CD4-positive, alpha-beta T cell (primary cell): ENCODE results near the gene CCT7. TPM values are rescaled to one million over a fixed set of nuclear protein-coding genes. Genes with fewer than 3 reads are reported as not detected.

Source experiments
- ATAC-seq: fragments of 200-7000 bp; cut with Tn5 transposase; one replicate; pipeline ENCODE4 v1.10.0; 2022; ENCODE audit warnings: mild to moderate bottlenecking; ENCODE audit not compliant: poor library complexity
- CTCF ChIA-PET: fragments of 350-600 bp; sonication (Branson Sonifier 250); formaldehyde crosslinking; loops from one replicate; lab custom pipeline; 2021; ENCODE audit warnings: antibody characterized with exemption, inconsistent platforms; lab: Charles Lee
- POLR2A ChIA-PET: fragments of 350-600 bp; sonication (Branson Sonifier 250); formaldehyde crosslinking; loops from one replicate; lab custom pipeline; 2021; ENCODE audit warnings: antibody characterized with exemption, inconsistent platforms; lab: Charles Lee
- DNase-seq, 14 experiments: peaks; one replicate each; pipeline ENCODE4 v3.0.0-alpha.2; 2013 to 2020; ENCODE audit warnings: mixed read lengths in 2 of 14
- H3K27ac ChIP-seq, 2 donors: one replicate each; pipeline versions ENCODE4 v1.5.1 to v1.7.0; 2013; ENCODE audit warnings: low read length in 2 of 2, low read depth in 1 of 2, mild to moderate bottlenecking in 1 of 2
- H3K27me3 ChIP-seq, 2 experiments: 1 replicate in 1 of 2; 2 replicates in 1 of 2; pipeline versions ENCODE4 v1.6.1 to v1.7.0; 2013; ENCODE audit warnings: low read length in 2 of 2, control low read depth in 1 of 2, mild to moderate bottlenecking in 1 of 2, moderate library complexity in 1 of 2; ENCODE audit not compliant: insufficient read depth in 2 of 2, control insufficient read depth in 1 of 2
- H3K36me3 ChIP-seq: one replicate; pipeline ENCODE4 v1.6.1; 2013; ENCODE audit warnings: low read length, control low read depth; ENCODE audit not compliant: insufficient read depth
- H3K4me1 ChIP-seq: one replicate; pipeline ENCODE4 v1.6.1; 2013; ENCODE audit warnings: low read length, control low read depth; ENCODE audit not compliant: insufficient read depth
- H3K4me3 ChIP-seq: one replicate; pipeline ENCODE4 v1.5.1; 2013; ENCODE audit warnings: mild to moderate bottlenecking, low read length, moderate library complexity
- H3K9me3 ChIP-seq, 2 experiments: 1 replicate in 1 of 2; 2 replicates in 1 of 2; pipeline versions ENCODE4 v1.6.1 to v1.7.0; 2013; ENCODE audit warnings: low read length in 2 of 2, mild to moderate bottlenecking in 2 of 2, control low read depth in 1 of 2, moderate library complexity in 1 of 2; ENCODE audit not compliant: control insufficient read depth in 1 of 2, insufficient read depth in 1 of 2
- H3K27ac Mint-ChIP-seq: one replicate; pipeline ENCODE4 v1.8.0; 2020; ENCODE audit warnings: mixed read lengths
- H3K27me3 Mint-ChIP-seq: one replicate; pipeline ENCODE4 v1.8.0; 2021; ENCODE audit warnings: mixed read lengths
- H3K36me3 Mint-ChIP-seq: one replicate; pipeline ENCODE4 v1.8.0; 2021; ENCODE audit warnings: low read depth, mixed read lengths
- H3K4me1 Mint-ChIP-seq: one replicate; pipeline ENCODE4 v1.8.0; 2021; ENCODE audit warnings: low read depth, mixed read lengths
- H3K4me3 Mint-ChIP-seq: one replicate; pipeline ENCODE4 v1.8.0; 2020; ENCODE audit warnings: mild to moderate bottlenecking, mixed read lengths
- H3K9me3 Mint-ChIP-seq: one replicate; pipeline ENCODE4 v1.8.0; 2020; ENCODE audit warnings: mixed read lengths
- intact Hi-C, 2 experiments: fragments of 100-400 bp; cut with DNase I in 1 of 2; cut with micrococcal nuclease in 1 of 2; formaldehyde crosslinking; loops; one replicate each; pipeline versions ENCODE4 v1.15.1 to v1.9.0; 2023 to 2025; cut with DNase I, micrococcal nuclease
- total RNA-seq, 174 experiments: library from RNA in 2 of 174; stranded (reverse) in 2 of 174; gene quantifications; one replicate each; pipeline ENCODE4 v1.2.3 and lab custom pipeline; 2021 to 2026
- TF ChIP-seq, protein P1 (sequence below): fragments of 200-600 bp; IDR thresholded peaks from one replicate; pipeline ENCODE4 v1.8.0; 2022; ENCODE audit warnings: antibody characterized with exemption, mild to moderate bottlenecking

Gene CCT7
- total RNA-seq, 2 experiments from 2014 or later: 86.9 to 96.9 TPM

DNA sequence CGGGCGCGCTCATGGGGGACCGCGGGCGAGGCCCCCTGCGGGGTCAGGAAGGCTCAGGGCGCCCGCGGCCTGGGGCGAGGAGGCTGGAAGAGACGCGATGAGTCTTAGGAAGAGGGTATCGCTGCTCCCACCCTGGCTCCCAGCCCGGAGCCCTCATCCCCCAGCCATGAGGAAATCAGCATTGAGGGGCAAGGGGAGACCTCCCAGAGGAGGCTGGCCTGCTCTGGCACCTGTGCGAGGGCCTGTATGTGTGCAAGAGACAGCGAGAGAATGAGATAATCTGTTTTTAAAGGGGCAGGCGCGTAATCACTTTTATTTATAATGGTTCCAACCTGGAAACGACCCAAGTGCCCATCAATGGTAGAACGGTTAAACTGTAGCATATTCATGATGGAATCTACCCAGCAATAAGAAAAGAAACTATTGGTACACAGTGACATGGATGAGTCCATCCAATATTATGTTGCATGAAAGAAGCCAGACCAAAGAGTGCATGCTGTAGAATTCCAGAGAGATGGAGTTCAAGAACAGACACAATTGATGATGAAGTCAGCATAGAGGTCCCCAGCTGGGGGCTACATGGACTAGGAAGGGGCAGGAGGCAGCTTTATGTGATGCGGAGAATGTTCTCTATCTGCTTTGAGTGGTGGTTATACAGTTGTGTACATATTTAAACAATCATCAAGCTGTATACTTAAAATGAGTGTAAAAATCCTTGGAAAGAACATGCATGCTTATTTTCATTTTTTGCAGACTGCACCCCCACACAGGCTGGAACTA lies 35.8 kb downstream of the CCT7 start:
- peak overlapping the region; percentile 58 for H3K4me3 ChIP-seq
- H3K36me3 Mint-ChIP-seq: peaks cover 13% of the 10 kb centered on the region
- H3K9me3 ChIP-seq: no peaks in the 10 kb centered on the region
- H3K4me1 ChIP-seq: peaks cover 10% of the 10 kb centered on the region
- H3K27ac Mint-ChIP-seq: peak overlapping the region; percentile 75
- peaks cover 28% of the 10 kb centered on the region for H3K4me1 Mint-ChIP-seq
- H3K4me3 Mint-ChIP-seq: peak overlapping the region; percentile 81
- H3K9me3 Mint-ChIP-seq: no peaks in the 10 kb centered on the region
- DNase-seq (no peak), ATAC-seq (no peak)
- ChIA-PET POLR2A (no interaction called here), CTCF (interaction anchor here (1.0 to 1.3 kb wide), 2 partner anchors 35 to 57 kb away, joined by 4 read pairs; no protein-coding TSS in a partner anchor)
- TF ChIP-seq, protein P1, sequence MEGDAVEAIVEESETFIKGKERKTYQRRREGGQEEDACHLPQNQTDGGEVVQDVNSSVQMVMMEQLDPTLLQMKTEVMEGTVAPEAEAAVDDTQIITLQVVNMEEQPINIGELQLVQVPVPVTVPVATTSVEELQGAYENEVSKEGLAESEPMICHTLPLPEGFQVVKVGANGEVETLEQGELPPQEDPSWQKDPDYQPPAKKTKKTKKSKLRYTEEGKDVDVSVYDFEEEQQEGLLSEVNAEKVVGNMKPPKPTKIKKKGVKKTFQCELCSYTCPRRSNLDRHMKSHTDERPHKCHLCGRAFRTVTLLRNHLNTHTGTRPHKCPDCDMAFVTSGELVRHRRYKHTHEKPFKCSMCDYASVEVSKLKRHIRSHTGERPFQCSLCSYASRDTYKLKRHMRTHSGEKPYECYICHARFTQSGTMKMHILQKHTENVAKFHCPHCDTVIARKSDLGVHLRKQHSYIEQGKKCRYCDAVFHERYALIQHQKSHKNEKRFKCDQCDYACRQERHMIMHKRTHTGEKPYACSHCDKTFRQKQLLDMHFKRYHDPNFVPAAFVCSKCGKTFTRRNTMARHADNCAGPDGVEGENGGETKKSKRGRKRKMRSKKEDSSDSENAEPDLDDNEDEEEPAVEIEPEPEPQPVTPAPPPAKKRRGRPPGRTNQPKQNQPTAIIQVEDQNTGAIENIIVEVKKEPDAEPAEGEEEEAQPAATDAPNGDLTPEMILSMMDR: no peak
- H3K27me3 ChIP-seq: no peaks in the 10 kb centered on the region
- H3K36me3 ChIP-seq: no peaks in the 10 kb centered on the region
- no peaks in the 10 kb centered on the region for H3K27me3 Mint-ChIP-seq
- no peak overlapping the region for H3K27ac ChIP-seq
- intact Hi-C loops: loop anchor here (1.0 to 2.0 kb wide), 4 partner anchors 19 to 36 kb away; partner anchors contain the start of gene CCT7 (in 2 of the 2)

DNA sequence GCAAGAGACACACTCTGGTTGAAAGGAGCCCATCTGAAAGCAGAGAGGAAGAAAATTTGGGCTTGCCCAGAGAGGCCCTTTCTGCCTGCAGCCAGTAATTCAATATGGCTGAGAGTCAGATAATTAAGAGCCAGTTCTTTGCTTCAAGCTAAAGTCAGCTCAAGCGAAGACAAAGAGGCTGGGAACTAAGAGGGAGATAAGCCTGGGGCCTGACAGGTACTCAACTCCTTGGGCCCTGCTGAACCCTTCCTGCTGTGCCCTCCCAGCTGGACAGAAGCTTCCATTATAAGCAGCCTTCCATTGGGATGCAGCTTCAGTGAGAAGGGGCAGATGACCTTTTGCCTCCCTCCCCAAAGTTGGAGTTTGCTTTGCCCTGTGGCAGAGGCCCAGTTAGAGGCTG lies 38.2 kb downstream of the CCT7 start:
- CTCF ChIA-PET: no interaction called here
- intact Hi-C loops: no loop called here
- no peak overlapping the region for H3K4me3 Mint-ChIP-seq
- TF ChIP-seq, protein P1: no peak
- H3K27ac Mint-ChIP-seq: no peak overlapping the region
- Histone ChIP-seq H3K27me3 (no peaks in the 10 kb centered on the region), H3K36me3 (no peaks in the 10 kb centered on the region), H3K27ac (no peak overlapping the region), H3K4me3 (no peak overlapping the region), H3K9me3 (no peaks in the 10 kb centered on the region), H3K4me1 (peaks cover 7% of the 10 kb centered on the region)
- no peak for ATAC-seq
- POLR2A ChIA-PET: no interaction called here
- no peaks in the 10 kb centered on the region for H3K27me3 Mint-ChIP-seq
- no peaks in the 10 kb centered on the region for H3K9me3 Mint-ChIP-seq
- DNase-seq: no peak
- peaks cover 7% of the 10 kb centered on the region for H3K36me3 Mint-ChIP-seq
- H3K4me1 Mint-ChIP-seq: peaks cover 21% of the 10 kb centered on the region

GRCh38 chr2:73279852-73280251 lies 45.7 kb downstream of the CCT7 start:
- TF ChIP-seq, protein P1: no peak
- ATAC-seq: no peak
- intact Hi-C loops: loop anchor here in 1 of 2 experiments (5.0 to 10.0 kb wide), 4 partner anchors 208 to 1675 kb away; partner anchors contain the start of genes EXOC6B, POLE4, SFXN5 and TPRKB
- Mint-ChIP-seq H3K36me3 (no peaks in the 10 kb centered on the region), H3K4me3 (no peak overlapping the region), H3K27me3 (no peaks in the 10 kb centered on the region), H3K9me3 (no peaks in the 10 kb centered on the region), H3K4me1 (peaks cover 10% of the 10 kb centered on the region), H3K27ac (no peak overlapping the region)
- Histone ChIP-seq H3K9me3 (no peaks in the 10 kb centered on the region), H3K4me1 (peaks cover 16% of the 10 kb centered on the region), H3K27me3 (no peaks in the 10 kb centered on the region), H3K27ac (no peak overlapping the region), H3K36me3 (no peaks in the 10 kb centered on the region), H3K4me3 (no peak overlapping the region)
- ChIA-PET CTCF (no interaction called here), POLR2A (interaction anchor here (1.0 kb wide), 1 partner anchor 11 kb away, joined by 3 read pairs; no protein-coding TSS in a partner anchor)
- DNase-seq: no peak
